Measurements from ENCODE around the gene HTR4. TPM values are rescaled to one million over a fixed set of nuclear protein-coding genes. Genes with fewer than 3 reads are reported as not detected.
"Not testable (repeated sequence)": the region's sequence is repeated elsewhere in the genome, so short reads cannot be mapped to it uniquely, and the experiment has no call there.

The HTR4 gene
- total RNA-seq, 2 donors from 2014 or later: not detected

DNA sequence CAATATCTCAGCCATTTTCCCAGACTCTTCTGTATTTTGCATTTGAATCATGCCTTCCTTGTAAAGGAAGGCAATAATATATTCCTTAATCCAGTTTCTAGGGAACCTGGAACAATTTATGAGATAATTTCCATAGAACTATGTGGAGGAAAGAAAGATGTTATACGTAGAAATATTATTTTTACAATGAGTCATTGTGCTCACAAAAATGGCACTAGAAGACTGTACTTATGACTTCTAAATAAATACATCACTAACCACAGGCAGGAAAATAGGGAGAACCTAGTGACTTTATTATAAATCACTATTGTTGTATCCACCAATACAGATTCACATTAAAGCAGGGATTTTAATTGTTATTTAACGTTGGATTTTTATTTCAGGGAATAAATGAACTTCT lies 182.9 kb downstream of the HTR4 start:
- Mint-ChIP-seq H3K9me3 (no peaks in the 10 kb centered on the region), H3K4me3 (no peak overlapping the region), H3K36me3 (ENCODE audit: low read depth) (no peaks in the 10 kb centered on the region), H3K4me1 (no peaks in the 10 kb centered on the region), H3K27ac (no peak overlapping the region), H3K27me3 (peaks cover 4% of the 10 kb centered on the region)
- no peak for ATAC-seq (replicated peaks)

DNA sequence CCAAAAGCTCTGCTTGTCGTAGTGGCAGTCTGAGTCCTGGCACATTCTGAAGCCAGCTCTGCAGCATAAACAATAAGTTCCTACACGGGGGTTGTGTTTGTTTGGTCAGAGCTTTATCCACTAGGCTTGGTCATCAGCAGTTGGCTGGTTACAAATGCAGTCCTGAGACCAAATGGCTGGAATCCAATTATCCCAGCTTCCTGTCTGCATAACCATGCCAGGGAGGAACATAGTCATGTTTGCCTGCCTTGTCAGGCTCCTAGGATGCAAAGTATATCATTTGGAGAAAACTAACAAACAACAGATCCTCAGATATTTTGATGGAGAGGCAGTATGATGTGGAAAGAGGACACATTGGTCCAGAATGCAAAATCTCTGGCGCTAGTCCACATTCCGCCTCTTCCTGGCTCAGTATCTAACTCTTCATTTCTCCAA lies 184.8 kb downstream of the HTR4 start:
- no peaks in the 10 kb centered on the region for H3K36me3 Mint-ChIP-seq (ENCODE audit: low read depth)
- no peaks in the 10 kb centered on the region for H3K9me3 Mint-ChIP-seq
- H3K27me3 Mint-ChIP-seq: no peaks in the 10 kb centered on the region
- no peak for ATAC-seq (replicated peaks)
- H3K27ac Mint-ChIP-seq: no peak overlapping the region
- no peak overlapping the region for H3K4me3 Mint-ChIP-seq
- H3K4me1 Mint-ChIP-seq: no peaks in the 10 kb centered on the region

DNA sequence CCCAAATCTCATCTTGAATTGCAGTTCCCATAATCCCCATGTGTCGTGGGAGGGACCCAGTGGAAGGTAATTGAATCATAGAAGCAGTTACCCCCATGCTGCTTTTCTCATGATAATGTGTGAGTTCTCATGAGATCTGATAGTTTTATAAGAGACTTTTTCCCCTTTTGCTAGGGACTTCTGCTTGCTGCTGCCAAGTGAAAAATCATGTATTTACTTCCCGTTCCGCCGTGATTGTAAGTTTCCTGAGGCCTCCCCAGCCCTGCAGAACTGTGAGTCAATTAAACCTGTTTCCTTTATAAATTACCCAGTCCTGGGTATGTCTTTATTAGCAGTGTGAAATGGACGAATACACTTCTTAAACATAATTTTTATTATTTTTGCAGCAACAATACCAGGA lies 185.6 kb downstream of the HTR4 start:
- H3K4me3 Mint-ChIP-seq; H3K4me1 Mint-ChIP-seq; H3K36me3 Mint-ChIP-seq (ENCODE audit: low read depth); H3K9me3 Mint-ChIP-seq; ATAC-seq (replicated peaks); H3K27me3 Mint-ChIP-seq; H3K27ac Mint-ChIP-seq: not testable (repeated sequence)

DNA sequence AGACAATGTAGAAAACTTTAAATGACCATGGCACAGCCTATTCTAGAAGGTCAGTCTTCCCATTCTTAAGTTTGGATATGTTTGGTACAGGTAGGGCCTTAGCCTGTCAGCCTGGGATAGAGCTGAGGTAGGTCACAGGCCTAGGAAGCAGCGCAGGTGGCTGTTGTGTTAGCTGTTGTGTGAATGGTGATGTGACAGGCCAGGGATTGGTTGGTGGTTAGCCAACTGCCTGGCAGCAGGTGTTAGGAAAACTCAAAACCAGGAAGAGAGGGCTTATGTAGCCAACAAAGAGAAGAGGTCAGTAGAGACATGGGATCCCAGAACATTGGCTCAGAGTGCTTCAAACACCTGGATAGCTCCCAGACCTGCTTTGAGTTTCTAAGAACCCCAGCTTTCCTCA lies 186.4 kb downstream of the HTR4 start:
- Mint-ChIP-seq H3K36me3 (ENCODE audit: low read depth) (no peaks in the 10 kb centered on the region), H3K9me3 (no peaks in the 10 kb centered on the region), H3K27ac (no peak overlapping the region), H3K4me3 (no peak overlapping the region), H3K27me3 (peaks cover 3% of the 10 kb centered on the region), H3K4me1 (no peaks in the 10 kb centered on the region)
- ATAC-seq (replicated peaks): no peak

DNA sequence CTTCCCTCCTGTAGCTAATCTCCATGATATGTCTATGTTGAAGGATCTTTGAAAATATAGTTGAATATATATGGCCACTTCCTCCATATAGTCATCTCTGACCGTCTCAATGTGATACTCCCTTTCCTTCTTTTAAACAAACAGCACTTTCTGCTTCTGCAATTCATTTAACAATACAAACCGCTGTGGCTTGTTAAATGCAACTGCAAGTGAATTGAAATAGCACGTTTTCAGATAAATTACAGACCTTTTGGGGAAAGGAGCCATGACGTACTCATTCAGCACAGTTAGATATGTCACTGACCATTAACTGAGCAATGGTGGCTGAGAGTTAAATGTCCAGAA lies 188.1 kb downstream of the HTR4 start:
- no peaks in the 10 kb centered on the region for H3K36me3 Mint-ChIP-seq (ENCODE audit: low read depth)
- no peaks in the 10 kb centered on the region for H3K9me3 Mint-ChIP-seq
- peaks cover 3% of the 10 kb centered on the region for H3K27me3 Mint-ChIP-seq
- H3K27ac Mint-ChIP-seq: no peak overlapping the region
- no peak for ATAC-seq (replicated peaks)
- H3K4me1 Mint-ChIP-seq: no peaks in the 10 kb centered on the region
- H3K4me3 Mint-ChIP-seq: no peak overlapping the region

DNA sequence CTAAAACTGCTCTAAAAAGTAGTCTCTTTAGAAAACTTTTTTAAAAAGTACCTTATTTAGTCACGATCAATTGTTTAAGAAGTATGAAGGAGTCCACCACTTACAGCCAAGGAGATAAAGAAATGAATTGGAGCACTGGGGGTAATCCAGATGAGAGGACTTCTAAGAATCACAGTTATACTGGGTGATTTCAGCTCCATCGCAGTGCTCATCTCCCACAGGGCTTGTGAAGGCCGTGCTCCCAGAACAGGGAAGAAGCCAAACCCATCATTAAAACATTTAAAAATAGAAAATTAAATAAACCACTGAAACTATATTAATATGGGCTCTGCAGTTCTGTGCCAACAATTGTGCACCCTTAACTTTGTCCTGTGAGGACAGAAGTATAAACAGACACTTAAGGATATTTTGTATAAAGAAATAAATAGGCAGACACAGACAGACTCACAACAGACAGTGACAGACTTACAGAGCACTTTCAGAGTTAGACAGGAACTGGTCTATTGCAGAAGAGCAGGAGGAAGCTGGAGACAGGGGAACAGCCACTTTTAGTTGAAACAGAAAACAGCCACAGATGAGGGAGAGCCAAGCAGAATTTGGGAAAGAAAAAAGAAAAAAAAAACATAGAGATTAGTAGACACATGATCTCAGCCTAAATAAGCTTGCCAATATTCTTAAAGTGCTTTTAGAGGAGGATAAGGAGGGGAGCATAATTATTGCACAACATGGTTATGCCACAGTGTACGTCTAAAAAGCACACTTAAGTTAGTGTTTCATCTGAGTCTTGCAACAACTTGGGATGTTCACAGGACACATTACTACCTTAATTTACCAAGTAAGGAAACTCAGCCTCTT lies 188.7 kb downstream of the HTR4 start:
- no peaks in the 10 kb centered on the region for H3K36me3 Mint-ChIP-seq (ENCODE audit: low read depth)

DNA sequence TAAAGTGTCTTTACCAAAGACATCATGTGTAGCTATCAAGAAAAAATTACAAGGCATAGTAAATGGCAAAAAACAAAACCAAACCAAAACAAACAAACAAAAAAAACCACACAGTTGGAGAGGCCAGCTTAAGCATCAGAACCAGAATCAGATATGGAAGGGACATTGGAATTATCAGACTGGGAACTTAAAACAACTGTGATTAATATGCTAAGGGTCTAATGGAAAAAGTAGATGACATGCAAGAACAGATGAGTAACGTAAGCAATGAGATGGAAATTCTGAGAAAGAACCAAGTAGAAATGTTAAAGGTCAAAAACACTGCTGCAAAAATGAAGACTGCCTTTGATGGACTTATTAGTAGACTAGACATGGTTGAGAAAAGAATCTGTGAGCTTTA lies 194.7 kb downstream of the HTR4 start:
- Mint-ChIP-seq H3K36me3 (ENCODE audit: low read depth) (no peaks in the 10 kb centered on the region), H3K4me1 (no peaks in the 10 kb centered on the region), H3K9me3 (no peaks in the 10 kb centered on the region), H3K27me3 (peaks cover 21% of the 10 kb centered on the region), H3K27ac (no peak overlapping the region), H3K4me3 (no peak overlapping the region)
- ATAC-seq (replicated peaks): no peak

More for the DNA sequence above, 188.7 kb downstream of the HTR4 start:
- no peak overlapping the region for H3K4me3 Mint-ChIP-seq
- no peaks in the 10 kb centered on the region for H3K9me3 Mint-ChIP-seq
- H3K27ac Mint-ChIP-seq: no peak overlapping the region
- ATAC-seq (replicated peaks): no peak
- H3K27me3 Mint-ChIP-seq: peaks cover 3% of the 10 kb centered on the region
- no peaks in the 10 kb centered on the region for H3K4me1 Mint-ChIP-seq

DNA sequence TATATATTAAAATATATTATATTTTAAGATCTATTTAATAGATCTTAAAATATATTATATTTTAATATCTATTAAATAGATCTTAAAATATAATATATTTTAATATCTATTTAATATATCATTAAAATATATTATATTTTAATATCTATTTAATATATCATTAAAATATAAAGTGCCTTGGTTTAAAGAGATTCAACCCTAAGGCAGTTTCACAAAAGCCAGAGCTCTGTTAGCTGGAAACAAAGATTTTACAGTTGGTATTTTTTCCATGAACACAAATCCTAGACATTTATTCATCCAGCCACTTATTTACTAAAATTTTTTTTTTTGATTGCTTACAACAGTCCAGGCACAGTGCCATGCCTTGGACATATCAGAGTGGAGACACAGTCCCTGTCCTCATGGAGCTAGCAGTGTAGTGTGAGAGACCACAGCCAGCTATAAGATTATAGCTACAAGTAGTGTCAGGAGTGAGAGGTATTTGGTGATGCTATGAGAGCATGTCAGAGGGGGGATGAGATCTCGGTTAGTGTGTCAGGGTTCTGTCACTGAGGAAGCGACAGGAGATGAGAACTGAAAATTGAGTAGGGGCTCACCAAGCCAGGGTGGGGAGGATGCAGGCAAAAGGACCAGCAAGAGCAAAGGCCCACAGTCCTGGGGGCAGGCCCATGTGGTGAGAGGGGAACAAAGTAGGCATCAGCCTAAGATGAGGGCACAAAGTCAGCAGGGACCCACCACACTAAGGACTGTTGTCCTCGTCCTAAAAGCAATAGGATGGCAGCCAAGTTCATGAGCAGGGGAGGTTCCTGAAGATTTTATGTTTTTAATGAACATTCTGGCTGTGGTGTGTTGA lies 196.1 kb downstream of the HTR4 start:
- H3K4me3 Mint-ChIP-seq: no peak overlapping the region
- H3K4me1 Mint-ChIP-seq: no peaks in the 10 kb centered on the region
- no peak overlapping the region for H3K27ac Mint-ChIP-seq
- no peaks in the 10 kb centered on the region for H3K36me3 Mint-ChIP-seq (ENCODE audit: low read depth)
- peaks cover 19% of the 10 kb centered on the region for H3K27me3 Mint-ChIP-seq
- ATAC-seq (replicated peaks): peak; percentile 16
- H3K9me3 Mint-ChIP-seq: no peaks in the 10 kb centered on the region

DNA sequence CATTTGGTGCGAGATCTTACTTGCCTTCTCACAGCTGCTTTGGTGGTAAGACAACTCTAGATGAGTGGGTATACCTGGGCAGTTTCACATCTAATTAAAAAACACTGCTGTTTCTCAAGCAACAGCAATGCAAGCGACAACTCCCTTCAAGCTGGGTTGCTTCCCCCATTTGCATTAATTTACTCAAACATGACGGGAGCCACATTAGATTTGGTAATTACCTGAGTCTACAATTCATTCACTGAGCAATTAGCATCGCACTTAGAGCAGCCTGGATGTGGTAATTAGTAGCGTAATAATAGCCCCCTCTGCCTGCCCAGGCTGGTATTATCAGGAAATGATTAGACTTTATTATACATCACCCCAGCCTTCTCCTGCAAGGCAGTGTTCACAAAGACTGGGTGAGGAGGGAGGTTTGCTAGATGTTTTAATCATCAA lies 197.1 kb downstream of the HTR4 start:
- Mint-ChIP-seq H3K36me3 (ENCODE audit: low read depth) (no peaks in the 10 kb centered on the region), H3K27ac (no peak overlapping the region), H3K4me1 (no peaks in the 10 kb centered on the region), H3K9me3 (no peaks in the 10 kb centered on the region), H3K4me3 (no peak overlapping the region), H3K27me3 (peaks cover 19% of the 10 kb centered on the region)
- no peak for ATAC-seq (replicated peaks)

DNA sequence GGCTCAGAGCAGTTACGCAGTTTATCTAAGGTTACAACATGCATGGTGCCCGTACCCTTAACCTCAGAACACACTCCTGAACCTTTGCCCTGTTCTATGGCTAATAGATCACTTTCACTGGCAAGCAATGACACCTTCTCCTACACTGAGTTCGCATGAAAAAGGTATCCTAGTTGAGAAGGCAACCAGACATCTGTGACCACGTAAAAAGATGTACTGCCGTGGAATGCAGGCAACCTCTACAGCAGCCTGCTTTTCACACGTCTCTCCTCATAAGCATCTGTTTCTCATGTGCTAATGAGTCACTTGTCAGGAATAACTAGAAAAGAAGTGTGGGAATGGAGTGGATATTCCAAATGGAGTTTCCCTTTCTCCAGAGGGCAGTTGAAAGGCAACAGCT lies 199.1 kb downstream of the HTR4 start:
- Mint-ChIP-seq H3K27me3 (peaks cover 17% of the 10 kb centered on the region), H3K9me3 (no peaks in the 10 kb centered on the region), H3K4me1 (no peaks in the 10 kb centered on the region), H3K36me3 (ENCODE audit: low read depth) (no peaks in the 10 kb centered on the region), H3K27ac (no peak overlapping the region), H3K4me3 (no peak overlapping the region)
- ATAC-seq (replicated peaks): no peak

DNA sequence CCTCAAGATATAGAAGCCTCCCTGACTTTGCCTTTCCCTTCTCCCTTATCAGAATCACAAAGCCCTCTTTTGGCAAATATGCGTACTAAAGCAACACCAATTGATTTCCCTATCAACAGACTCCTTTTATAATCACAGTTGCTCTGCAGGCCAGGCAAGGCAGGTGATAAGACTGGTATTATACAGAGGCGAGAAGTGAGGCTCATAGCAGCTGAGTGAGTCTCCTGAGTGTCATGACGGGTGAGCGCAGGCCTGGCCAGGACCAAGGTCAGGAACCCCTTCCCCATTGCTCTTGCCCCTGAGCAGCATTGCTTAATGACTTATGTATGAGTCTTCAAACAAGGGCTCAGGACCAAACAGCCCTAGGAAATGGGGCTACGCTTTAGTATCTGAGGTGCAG lies 199.8 kb downstream of the HTR4 start:
- Mint-ChIP-seq H3K4me1 (no peaks in the 10 kb centered on the region), H3K4me3 (no peak overlapping the region), H3K27me3 (peaks cover 11% of the 10 kb centered on the region), H3K9me3 (no peaks in the 10 kb centered on the region), H3K36me3 (ENCODE audit: low read depth) (no peaks in the 10 kb centered on the region), H3K27ac (no peak overlapping the region)
- ATAC-seq (replicated peaks): no peak

DNA sequence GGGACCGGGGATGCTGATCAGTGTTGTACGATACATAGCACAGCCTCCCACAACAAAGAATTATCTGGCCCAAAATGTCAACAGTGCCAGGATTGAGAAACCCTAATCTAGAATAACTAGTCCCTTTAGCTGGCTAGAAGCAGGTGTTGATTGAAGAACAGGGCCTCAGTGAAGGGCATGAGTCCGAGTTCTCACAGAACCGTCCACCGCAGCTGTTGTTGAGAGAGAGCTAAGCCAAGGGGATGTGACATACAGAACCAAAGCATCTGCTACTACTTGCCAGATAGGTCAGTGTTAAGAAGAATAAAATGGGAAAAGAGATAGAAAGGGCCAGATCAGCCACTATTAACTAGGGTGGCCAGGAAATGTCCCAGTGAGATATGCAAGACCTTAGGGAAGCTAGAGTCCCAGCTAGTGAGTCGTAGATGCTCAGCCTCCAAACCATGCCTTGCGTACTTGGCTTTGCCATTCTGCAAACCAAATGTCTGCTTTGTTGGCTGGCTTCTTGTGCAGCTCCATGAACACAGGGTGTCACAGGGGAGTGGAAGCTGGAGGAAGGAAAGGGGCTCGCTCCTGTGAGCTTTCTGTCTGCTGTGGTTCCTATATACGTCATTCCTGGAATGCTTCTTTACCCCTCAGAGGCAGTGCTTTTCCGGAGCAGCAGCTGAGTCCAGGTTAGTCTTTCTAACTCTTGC lies 201.7 kb downstream of the HTR4 start:
- Mint-ChIP-seq H3K36me3 (ENCODE audit: low read depth) (no peaks in the 10 kb centered on the region), H3K4me1 (no peaks in the 10 kb centered on the region), H3K27me3 (no peaks in the 10 kb centered on the region), H3K9me3 (no peaks in the 10 kb centered on the region), H3K27ac (no peak overlapping the region), H3K4me3 (no peak overlapping the region)
- ATAC-seq (replicated peaks): no peak

DNA sequence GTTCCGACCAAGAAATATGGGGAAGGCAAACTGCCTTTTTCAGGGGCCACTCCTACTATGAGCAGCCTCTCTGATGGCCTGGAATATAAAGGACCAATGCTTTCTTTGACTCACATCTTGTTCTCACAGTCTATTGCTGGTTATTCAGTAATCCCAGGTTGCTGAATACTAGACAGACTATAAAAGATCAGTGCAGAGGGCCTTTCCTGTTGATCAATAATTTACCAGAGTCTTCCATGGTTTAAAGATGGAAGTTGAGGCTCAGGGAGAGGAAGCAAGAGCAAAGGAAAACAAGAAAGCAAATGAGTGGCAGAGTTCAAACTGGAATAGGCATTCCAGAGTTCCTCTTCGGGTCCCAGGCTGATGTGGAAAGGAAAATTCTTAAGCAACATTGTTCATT lies 207.7 kb downstream of the HTR4 start:
- Mint-ChIP-seq H3K27me3 (no peaks in the 10 kb centered on the region), H3K27ac (no peak overlapping the region), H3K4me1 (no peaks in the 10 kb centered on the region), H3K36me3 (ENCODE audit: low read depth) (peaks cover 27% of the 10 kb centered on the region), H3K9me3 (no peaks in the 10 kb centered on the region), H3K4me3 (no peak overlapping the region)
- ATAC-seq (replicated peaks): no peak

DNA sequence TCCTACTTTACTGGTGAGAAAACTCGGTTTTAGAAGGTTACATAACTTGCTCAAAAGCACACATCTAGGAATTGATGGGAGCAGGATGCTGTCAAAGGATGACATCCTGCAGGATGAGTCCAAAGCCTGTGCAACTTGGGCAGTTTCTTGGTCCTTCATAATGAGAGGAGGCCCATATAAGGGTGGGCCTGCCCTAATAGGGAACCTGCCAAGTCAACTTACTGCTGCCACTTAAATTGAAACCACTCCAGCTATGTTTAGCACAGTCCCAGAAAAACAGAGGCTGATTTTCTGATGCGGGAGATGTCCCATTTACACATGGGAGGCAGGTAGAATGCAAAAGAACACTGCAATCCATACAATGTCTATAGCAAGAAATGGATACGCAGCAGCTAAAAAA lies 208.7 kb downstream of the HTR4 start:
- peaks cover 37% of the 10 kb centered on the region for H3K36me3 Mint-ChIP-seq (ENCODE audit: low read depth)
- no peak overlapping the region for H3K27ac Mint-ChIP-seq

More for the DNA sequence above, 208.7 kb downstream of the HTR4 start:
- ATAC-seq (replicated peaks): no peak
- H3K27me3 Mint-ChIP-seq: no peaks in the 10 kb centered on the region
- no peaks in the 10 kb centered on the region for H3K9me3 Mint-ChIP-seq
- H3K4me3 Mint-ChIP-seq: no peak overlapping the region
- H3K4me1 Mint-ChIP-seq: no peaks in the 10 kb centered on the region

Data from activated T-helper 17 cell treated with anti-CD3 and anti-CD28 coated beads, Interleukin-2, amount 50 U/mL, for 72 hours (primary cell).